SU-DHL-6 (cell line): ENCODE results near the gene ADAMTS3.

Source experiments
- H2AFZ ChIP-seq: fragments of 200-600 bp; sonication (generic); 2 replicates; pipeline ENCODE4 v1.6.1; 2014; ENCODE audit warnings: low read depth, mild to moderate bottlenecking, moderate library complexity, mixed read lengths, antibody characterized with exemption, low read length; ENCODE audit not compliant: severe bottlenecking
- H3F3A ChIP-seq: fragments of 200-600 bp; shearing (Covaris generic); 2 replicates; pipeline ENCODE4 v1.6.0; 2016; ENCODE audit warnings: antibody characterized with exemption, mild to moderate bottlenecking; ENCODE audit not compliant: insufficient read depth
- H3K27ac ChIP-seq: fragments of 200-600 bp; sonication (generic); 2 replicates; pipeline ENCODE4 v1.5.1; 2016; ENCODE audit warnings: low read depth, mild to moderate bottlenecking, low read length, moderate library complexity, mixed read lengths
- H3K27me3 ChIP-seq: fragments of 200-600 bp; sonication (generic), shearing (Covaris generic); 2 replicates; pipeline ENCODE4 v1.6.0; 2014; ENCODE audit warnings: mild to moderate bottlenecking, low read length
- H3K36me3 ChIP-seq: fragments of 200-600 bp; sonication (generic); 2 replicates; pipeline ENCODE4 v1.6.1; 2014; ENCODE audit warnings: mild to moderate bottlenecking, low read length, mixed read lengths
- H3K4me2 ChIP-seq: fragments of 300-600, 200-600 bp; shearing (Covaris generic), sonication (generic); 2 replicates; pipeline ENCODE4 v1.6.0; 2014; ENCODE audit warnings: low read length, low read depth, mild to moderate bottlenecking; ENCODE audit not compliant: poor library complexity, severe bottlenecking
- H3K4me3 ChIP-seq: fragments of 200-600 bp; sonication (generic); 2 replicates; pipeline ENCODE4 v1.5.1; 2014; ENCODE audit warnings: antibody characterized with exemption, low read length, mild to moderate bottlenecking, mixed read lengths; ENCODE audit not compliant: insufficient read depth, poor library complexity, severe bottlenecking
- H3K79me2 ChIP-seq: fragments of 200-600 bp; sonication (generic); 2 replicates; pipeline ENCODE4 v1.6.1; 2014; ENCODE audit warnings: mild to moderate bottlenecking, low read length, moderate library complexity; ENCODE audit not compliant: insufficient read depth
- H3K9ac ChIP-seq: fragments of 200-600 bp; sonication (generic); 2 replicates; pipeline ENCODE4 v1.7.0; 2014; ENCODE audit warnings: mild to moderate bottlenecking, low read length
- H3K9me2 ChIP-seq: fragments of 200-600 bp; sonication (generic); replicated peaks from 2 replicates; pipeline ENCODE4 v1.6.1; 2014; ENCODE audit warnings: low read length; ENCODE audit not compliant: insufficient read depth
- H3K9me3 ChIP-seq: fragments of 200-600 bp; sonication (generic); 2 replicates; pipeline ENCODE4 v1.6.1; 2014; ENCODE audit warnings: low read length, mixed read lengths; ENCODE audit not compliant: insufficient read depth
- H4K20me1 ChIP-seq: fragments of 200-600 bp; sonication (generic); 2 replicates; pipeline ENCODE4 v1.6.1; 2014; ENCODE audit warnings: low read depth, mild to moderate bottlenecking, antibody characterized with exemption, low read length, moderate library complexity, mixed read lengths
- EZH2phosphoT487 ChIP-seq: fragments of 200-600 bp; sonication (generic), shearing (Covaris generic); conservative IDR thresholded peaks from 2 replicates; pipeline ENCODE4 v1.6.1; 2018; ENCODE audit warnings: mild to moderate bottlenecking, antibody characterized with exemption, low read length, moderate library complexity, mixed read lengths
- TF ChIP-seq, protein P1 (sequence below): fragments of 200-600 bp; sonication (generic); IDR thresholded peaks from one replicate; pipeline ENCODE4 v1.5.1; 2017; ENCODE audit warnings: antibody characterized with exemption, mild to moderate bottlenecking, low read length, moderate library complexity; ENCODE audit not compliant: insufficient read depth, poor library complexity, severe bottlenecking

The ADAMTS3 gene

DNA sequence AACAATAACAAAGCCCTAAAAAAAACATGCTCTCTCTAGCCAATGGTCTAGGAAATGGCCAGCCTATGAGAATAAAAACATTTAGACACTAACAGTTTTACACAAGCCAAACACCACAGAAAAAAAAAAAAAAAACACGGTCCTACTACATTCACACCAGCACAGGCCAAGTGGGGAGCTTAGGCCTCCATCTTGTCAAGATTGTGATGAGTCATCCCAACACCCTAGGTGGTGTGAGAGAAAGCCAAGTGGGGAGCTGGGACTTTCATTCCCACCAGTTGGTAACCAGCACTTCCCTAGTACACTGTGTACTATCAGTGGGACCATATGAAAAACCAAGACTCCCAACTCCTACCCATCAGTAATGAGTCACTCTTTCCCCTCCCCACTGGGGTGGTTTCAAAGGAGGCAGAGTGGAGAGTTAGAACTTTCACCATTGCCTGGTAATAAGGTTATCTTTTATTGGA lies 95.6 kb downstream of the ADAMTS3 start:
- no peaks in the 10 kb centered on the region for H3K27me3 ChIP-seq
- no peak overlapping the region for H3K27ac ChIP-seq
- no peak overlapping the region for H2AFZ ChIP-seq
- no peak overlapping the region for H3K4me2 ChIP-seq
- no peak overlapping the region for H3K9ac ChIP-seq
- no peak for TF ChIP-seq EZH2phosphoT487
- TF ChIP-seq, protein P1, sequence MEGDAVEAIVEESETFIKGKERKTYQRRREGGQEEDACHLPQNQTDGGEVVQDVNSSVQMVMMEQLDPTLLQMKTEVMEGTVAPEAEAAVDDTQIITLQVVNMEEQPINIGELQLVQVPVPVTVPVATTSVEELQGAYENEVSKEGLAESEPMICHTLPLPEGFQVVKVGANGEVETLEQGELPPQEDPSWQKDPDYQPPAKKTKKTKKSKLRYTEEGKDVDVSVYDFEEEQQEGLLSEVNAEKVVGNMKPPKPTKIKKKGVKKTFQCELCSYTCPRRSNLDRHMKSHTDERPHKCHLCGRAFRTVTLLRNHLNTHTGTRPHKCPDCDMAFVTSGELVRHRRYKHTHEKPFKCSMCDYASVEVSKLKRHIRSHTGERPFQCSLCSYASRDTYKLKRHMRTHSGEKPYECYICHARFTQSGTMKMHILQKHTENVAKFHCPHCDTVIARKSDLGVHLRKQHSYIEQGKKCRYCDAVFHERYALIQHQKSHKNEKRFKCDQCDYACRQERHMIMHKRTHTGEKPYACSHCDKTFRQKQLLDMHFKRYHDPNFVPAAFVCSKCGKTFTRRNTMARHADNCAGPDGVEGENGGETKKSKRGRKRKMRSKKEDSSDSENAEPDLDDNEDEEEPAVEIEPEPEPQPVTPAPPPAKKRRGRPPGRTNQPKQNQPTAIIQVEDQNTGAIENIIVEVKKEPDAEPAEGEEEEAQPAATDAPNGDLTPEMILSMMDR, result no peak
- H4K20me1 ChIP-seq, result no peaks in the 10 kb centered on the region
- no peaks in the 10 kb centered on the region for H3K36me3 ChIP-seq
- no peaks in the 10 kb centered on the region for H3K9me3 ChIP-seq
- H3K4me3 ChIP-seq, result no peak overlapping the region
- H3F3A ChIP-seq, result no peaks in the 10 kb centered on the region
- H3K9me2 ChIP-seq, result no peaks in the 10 kb centered on the region
- no peaks in the 10 kb centered on the region for H3K79me2 ChIP-seq

DNA sequence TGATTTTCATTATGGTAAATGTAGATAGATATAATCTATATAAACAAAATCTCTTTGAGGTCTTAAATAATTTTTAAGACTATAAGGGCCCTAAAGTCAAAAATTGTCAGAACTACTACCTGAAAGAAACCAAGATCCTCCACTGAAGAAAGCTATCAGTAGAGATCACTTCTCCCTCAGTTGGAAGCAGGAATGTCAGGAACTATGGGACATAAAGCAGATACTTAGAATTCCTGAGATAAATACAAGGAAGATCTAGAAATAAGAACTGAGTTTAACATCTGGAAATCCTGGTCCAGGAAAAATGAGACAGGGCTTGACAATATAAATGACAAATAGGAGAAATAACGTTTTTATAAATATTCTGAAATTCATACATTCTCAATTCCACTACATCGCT lies 97.2 kb downstream of the ADAMTS3 start:
- no peaks in the 10 kb centered on the region for H3K36me3 ChIP-seq
- no peak overlapping the region for H3K4me3 ChIP-seq
- H2AFZ ChIP-seq, result no peak overlapping the region
- no peak overlapping the region for H3K9ac ChIP-seq
- H3K9me3 ChIP-seq, result no peaks in the 10 kb centered on the region
- H3K79me2 ChIP-seq, result no peaks in the 10 kb centered on the region
- H3F3A ChIP-seq, result no peaks in the 10 kb centered on the region
- TF ChIP-seq, protein P1, result no peak
- TF ChIP-seq EZH2phosphoT487, result no peak
- no peaks in the 10 kb centered on the region for H4K20me1 ChIP-seq
- H3K27me3 ChIP-seq, result no peaks in the 10 kb centered on the region
- no peak overlapping the region for H3K4me2 ChIP-seq
- no peaks in the 10 kb centered on the region for H3K9me2 ChIP-seq
- no peak overlapping the region for H3K27ac ChIP-seq

DNA sequence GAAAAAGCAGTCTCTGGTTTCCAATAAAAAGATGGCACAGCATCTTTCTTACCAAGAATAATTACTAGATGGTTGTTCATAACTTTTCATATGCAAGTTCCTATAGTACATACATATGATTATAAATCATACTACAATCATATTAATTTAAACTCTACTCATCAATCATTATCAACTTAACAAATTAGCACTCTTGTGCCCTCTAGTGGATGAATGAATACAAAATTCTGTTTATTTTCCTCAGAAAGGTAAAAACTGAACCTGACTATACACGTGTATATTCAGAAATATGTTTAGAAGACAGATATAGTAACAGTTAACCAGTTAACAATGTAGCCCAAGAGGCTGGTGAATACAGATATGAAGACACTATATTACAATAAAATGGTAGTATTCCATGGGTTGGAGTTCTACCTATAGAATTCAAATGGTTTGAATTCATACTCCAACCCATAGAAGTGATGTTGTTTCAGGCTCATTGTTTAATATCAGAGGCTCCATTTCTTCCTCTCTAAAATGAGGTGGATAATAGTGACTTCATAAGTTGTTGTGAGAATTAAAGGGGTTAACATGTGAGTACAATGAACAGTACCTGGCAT lies 100.0 kb downstream of the ADAMTS3 start:
- TF ChIP-seq EZH2phosphoT487, result no peak
- TF ChIP-seq, protein P1, result no peak
- H2AFZ ChIP-seq, result no peak overlapping the region
- H3K4me3 ChIP-seq, result no peak overlapping the region
- H3K27ac ChIP-seq, result no peak overlapping the region
- H3K9me2 ChIP-seq, result no peaks in the 10 kb centered on the region
- no peaks in the 10 kb centered on the region for H3K36me3 ChIP-seq
- H3K79me2 ChIP-seq, result no peaks in the 10 kb centered on the region
- no peak overlapping the region for H3K9ac ChIP-seq
- H3K27me3 ChIP-seq, result no peaks in the 10 kb centered on the region
- no peaks in the 10 kb centered on the region for H4K20me1 ChIP-seq
- H3K9me3 ChIP-seq, result no peaks in the 10 kb centered on the region
- no peak overlapping the region for H3K4me2 ChIP-seq
- no peaks in the 10 kb centered on the region for H3F3A ChIP-seq

DNA sequence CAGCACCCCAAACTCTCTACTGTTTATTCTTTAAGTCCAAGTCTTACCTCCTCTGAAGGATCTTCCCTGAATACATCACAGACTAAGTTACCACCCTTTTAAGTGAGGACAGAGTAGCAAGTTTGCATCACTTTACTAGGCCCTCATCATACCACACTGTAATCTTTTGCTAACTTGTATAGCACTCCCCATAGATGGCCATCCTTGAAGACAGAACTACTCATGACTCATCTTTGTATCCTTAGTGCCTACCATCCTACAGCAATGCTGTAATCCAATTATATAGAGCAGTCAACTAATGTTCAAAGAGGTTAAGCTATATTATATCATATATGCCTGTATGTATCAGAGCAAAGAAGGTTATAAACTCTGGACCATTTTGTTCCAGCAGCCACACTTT lies 101.4 kb downstream of the ADAMTS3 start:
- H3K4me2 ChIP-seq, result no peak overlapping the region
- H3K4me3 ChIP-seq, result no peak overlapping the region
- no peak overlapping the region for H3K9ac ChIP-seq
- H3K9me3 ChIP-seq, result no peaks in the 10 kb centered on the region
- H4K20me1 ChIP-seq, result no peaks in the 10 kb centered on the region
- no peaks in the 10 kb centered on the region for H3K79me2 ChIP-seq
- H2AFZ ChIP-seq, result no peak overlapping the region
- no peaks in the 10 kb centered on the region for H3K36me3 ChIP-seq
- TF ChIP-seq, protein P1, result no peak
- no peak for TF ChIP-seq EZH2phosphoT487
- H3K27me3 ChIP-seq, result no peaks in the 10 kb centered on the region
- H3F3A ChIP-seq, result no peaks in the 10 kb centered on the region
- H3K9me2 ChIP-seq, result no peaks in the 10 kb centered on the region
- H3K27ac ChIP-seq, result no peak overlapping the region
